GM13976 (cell line): ENCODE results near the gene SLC37A1.

ENCODE experiments used
- DNase-seq: peaks from one replicate; pipeline ENCODE4 v3.0.0; 2012; ENCODE audit warnings: low spot score
- CTCF ChIP-seq: IDR thresholded peaks from 2 replicates; pipeline ENCODE4 v1.5.1; 2012; ENCODE audit warnings: borderline replicate concordance, mild to moderate bottlenecking; ENCODE audit not compliant: insufficient read depth; ENCODE audit errors: extremely low read depth, missing control alignments, control extremely low read depth
- in situ Hi-C: fragments of 300-500 bp; cut with MboI; formaldehyde crosslinking; loops from one replicate; pipeline ENCODE4 v1.12.0; 2022; ENCODE audit warnings: low sequenced_read_pairs, mixed read lengths, inconsistent platforms; ENCODE audit not compliant: unreplicated experiment

The SLC37A1 gene

GRCh38 chr21:42568866-42569731, 55.4 kb downstream of the SLC37A1 start:
- DNase-seq, result no peak
- no peak for TF ChIP-seq CTCF
- in situ Hi-C loops, result no loop called here

GRCh38 chr21:42569732-42570301, 56.2 kb downstream of the SLC37A1 start:
- in situ Hi-C loops, result no loop called here
- TF ChIP-seq CTCF, result no peak
- DNase-seq, result no peak

GRCh38 chr21:42570362-42570761, 56.7 kb downstream of the SLC37A1 start:
- no peak for DNase-seq
- TF ChIP-seq CTCF, result no peak
- in situ Hi-C loops, result no loop called here

GRCh38 chr21:42570841-42571387, 57.3 kb downstream of the SLC37A1 start:
- no peak for DNase-seq
- TF ChIP-seq CTCF, result no peak
- in situ Hi-C loops, result no loop called here

- no peak for DNase-seq
- in situ Hi-C loops, result no loop called here
- TF ChIP-seq CTCF, result no peak
Observed at GRCh38 chr21:42571391-42572150, 57.9 kb downstream of the SLC37A1 start.

GRCh38 chr21:42572906-42573495, 59.3 kb downstream of the SLC37A1 start:
- in situ Hi-C loops, result no loop called here

More at GRCh38 chr21:42572906-42573495, 59.3 kb downstream of the SLC37A1 start:
- TF ChIP-seq CTCF, result no peak
- no peak for DNase-seq
